Effector CD4-positive, alpha-beta T cell (primary cell): ENCODE data around the gene ROBO1.

ENCODE experiments used
- DNase-seq: peaks from one replicate; pipeline ENCODE4 v3.0.0-alpha.2; 2020

ROBO1 gene

DNA sequence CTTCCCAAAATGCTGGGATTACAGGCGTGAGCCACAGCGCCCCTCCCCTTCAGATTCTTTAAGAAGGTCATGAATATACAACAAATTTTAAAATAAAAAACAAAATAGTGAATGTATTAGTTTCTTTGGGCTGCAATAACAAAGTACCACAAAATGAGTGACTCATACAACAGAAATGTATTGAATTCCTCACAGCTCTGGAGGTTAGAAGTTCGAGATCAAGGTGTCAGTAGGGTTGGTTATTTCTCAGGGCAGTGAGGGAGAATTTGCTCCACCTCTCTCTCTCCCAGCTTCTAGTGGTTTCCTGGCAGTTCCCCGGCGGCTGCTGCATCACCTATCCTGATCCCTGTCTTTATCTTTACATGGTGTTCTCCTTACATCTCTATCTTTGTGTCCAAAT, 804.0 kb downstream of the ROBO1 start:
- DNase-seq, result no peak

DNA sequence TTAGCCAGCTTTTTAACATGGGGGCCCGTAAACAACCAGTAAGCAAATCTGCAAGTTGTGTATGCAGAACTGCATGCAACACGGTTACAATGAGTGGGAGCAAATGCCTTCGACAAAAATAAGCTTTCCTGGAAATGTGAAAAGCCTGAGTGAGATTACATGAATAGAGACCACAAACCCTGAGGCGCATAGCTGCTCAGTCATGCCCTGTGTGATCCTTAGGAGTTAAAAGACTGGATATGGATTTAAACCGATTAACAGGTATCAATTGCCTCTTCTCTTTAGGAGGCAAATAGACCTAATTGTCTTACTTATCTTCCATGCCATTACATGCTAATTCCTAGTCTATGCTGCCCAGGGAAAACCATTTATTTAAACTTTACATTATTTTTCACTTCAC, 810.3 kb downstream of the ROBO1 start:
- DNase-seq, result no peak

DNA sequence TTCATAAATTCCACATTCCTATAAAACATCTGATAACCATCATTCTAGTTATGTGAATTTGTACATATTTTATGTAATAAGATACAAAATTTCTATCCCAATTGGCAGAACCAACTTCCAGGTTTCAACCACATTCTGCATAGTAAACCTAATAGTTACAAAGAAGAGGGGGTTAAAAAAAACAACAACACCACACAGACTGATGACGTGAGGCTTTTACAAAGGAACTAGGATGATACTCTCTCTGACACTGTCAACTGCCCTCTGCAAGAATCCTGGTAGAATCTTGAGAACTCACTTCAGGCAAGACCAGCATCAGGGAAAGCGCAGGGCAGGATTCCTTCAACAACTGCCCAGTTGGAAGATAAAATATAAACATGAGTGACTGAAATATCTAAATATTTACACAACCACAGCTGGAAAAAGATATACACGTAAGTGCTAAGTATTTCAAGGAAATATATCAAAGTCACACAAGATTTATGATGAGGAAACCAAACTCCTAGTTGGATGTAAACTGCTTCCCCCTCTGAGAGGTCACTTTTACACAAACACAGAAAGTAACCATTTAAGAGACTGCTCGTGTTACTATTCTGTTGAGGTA, 816.4 kb downstream of the ROBO1 start:
- DNase-seq, result no peak

- no peak for DNase-seq
These were observed 826.2 kb downstream of the ROBO1 start for GRCh38 chr3:78941587-78941986.

DNA sequence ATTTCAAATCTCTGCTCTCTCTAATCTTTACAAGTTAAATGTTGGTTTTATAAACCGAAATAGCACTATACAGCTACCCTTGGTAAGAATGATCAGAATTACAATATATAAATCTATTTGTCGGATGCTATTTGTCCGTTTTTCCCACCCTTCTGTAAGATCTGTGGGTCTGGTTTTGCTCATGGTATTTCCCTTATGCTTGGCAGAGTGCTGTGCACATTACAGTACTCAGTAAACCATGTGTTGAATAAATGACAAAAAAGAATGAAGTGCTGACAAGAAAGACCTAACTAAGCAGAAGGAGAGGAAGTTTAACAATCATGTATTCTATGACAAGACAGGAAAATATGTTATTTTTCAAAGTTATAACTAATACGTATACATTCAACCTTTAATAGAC, 827.2 kb downstream of the ROBO1 start:
- DNase-seq, result no peak

DNA sequence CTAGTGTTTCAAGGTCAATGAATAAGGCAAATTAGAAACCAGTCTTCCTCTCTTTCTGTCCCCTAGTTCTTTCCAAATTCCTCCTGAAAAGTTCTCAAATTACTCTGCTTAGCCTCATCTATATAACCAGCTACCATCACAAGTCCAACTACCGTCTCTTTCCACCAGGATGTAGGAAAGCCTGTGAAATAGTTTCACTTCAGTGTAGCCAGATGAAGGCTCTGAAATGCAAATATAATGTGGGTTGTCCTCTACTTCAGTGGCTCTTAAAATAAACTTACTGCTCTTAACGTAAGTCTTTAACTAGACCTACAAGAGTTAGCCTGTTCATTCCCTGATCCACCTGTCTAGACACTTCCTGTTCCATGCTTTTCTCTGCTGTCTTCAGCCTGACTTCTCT, 827.7 kb downstream of the ROBO1 start:
- no peak for DNase-seq

GRCh38 chr3:78937475-78937874, 830.3 kb downstream of the ROBO1 start:
- no peak for DNase-seq

- no peak for DNase-seq
These were observed 840.0 kb downstream of the ROBO1 start for GRCh38 chr3:78927759-78928158.

DNA sequence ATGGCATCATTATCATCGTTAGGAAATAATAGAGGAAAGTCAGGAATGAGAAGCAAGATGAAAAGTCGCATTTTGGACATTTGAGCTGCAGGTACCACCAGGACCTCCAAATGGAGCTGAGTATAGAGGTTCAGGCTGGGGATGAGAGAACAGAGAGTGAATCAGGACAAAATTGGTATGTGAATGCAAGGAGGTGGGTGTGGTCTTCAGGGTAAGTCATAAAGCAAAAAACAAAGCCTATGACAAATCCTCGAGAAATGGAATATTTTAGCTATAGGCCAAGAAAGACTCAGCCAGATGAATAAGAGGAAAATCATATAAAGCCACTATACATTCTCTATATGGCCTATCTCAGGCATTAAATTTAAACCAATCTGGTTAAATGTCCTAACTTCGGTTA, 841.3 kb downstream of the ROBO1 start:
- DNase-seq, result no peak

GRCh38 chr3:78924711-78925110, 843.1 kb downstream of the ROBO1 start:
- DNase-seq, result no peak

- DNase-seq, result no peak
These were observed 848.6 kb downstream of the ROBO1 start for GRCh38 chr3:78919021-78919755.

- DNase-seq, result no peak
These were observed 849.3 kb downstream of the ROBO1 start for GRCh38 chr3:78918361-78919020.

- no peak for DNase-seq
These were observed 850.3 kb downstream of the ROBO1 start for GRCh38 chr3:78917536-78917935.

DNA sequence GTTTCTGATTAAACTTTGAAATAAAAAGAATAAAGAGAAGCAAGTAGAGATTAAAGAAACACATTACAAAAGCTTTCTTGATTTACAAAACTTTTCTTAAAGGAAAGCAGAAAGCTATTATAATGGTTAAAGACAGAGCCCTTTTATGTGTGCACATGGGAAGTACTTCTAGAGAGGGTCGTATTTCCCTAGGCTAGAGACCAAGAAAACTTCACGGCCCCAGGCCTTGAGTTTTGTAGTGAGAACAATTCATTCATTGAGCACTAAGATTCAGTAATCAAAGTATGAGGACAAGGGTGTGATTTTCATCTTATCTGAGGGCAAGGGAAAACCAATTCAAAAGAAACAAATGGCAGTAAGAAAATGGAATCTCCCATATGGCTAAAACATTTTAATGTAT, 854.1 kb downstream of the ROBO1 start:
- no peak for DNase-seq

GRCh38 chr3:78912687-78913086, 855.1 kb downstream of the ROBO1 start:
- DNase-seq, result no peak

DNA sequence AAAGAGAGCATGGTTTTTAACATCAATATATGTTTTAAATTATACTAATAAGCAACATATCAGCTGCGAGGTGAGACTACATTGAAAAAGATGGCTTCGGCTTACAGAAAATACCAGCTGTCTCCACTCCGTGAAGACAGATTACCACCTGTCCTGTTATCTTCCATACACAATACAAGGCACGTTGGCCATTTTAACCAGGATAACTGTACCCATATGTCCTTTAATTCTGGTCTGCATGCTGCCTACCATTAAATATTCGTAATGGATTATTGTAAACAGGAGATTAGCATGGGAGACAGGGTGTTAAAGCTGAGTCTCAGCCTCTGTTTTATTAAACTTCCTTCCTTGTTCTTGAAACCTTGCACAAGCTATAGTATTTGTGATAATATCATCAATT, 855.5 kb downstream of the ROBO1 start:
- DNase-seq, result no peak

GRCh38 chr3:78911394-78911793, 856.4 kb downstream of the ROBO1 start:
- no peak for DNase-seq

- DNase-seq, result no peak
These were observed 859.6 kb downstream of the ROBO1 start for GRCh38 chr3:78908236-78908635.

DNA sequence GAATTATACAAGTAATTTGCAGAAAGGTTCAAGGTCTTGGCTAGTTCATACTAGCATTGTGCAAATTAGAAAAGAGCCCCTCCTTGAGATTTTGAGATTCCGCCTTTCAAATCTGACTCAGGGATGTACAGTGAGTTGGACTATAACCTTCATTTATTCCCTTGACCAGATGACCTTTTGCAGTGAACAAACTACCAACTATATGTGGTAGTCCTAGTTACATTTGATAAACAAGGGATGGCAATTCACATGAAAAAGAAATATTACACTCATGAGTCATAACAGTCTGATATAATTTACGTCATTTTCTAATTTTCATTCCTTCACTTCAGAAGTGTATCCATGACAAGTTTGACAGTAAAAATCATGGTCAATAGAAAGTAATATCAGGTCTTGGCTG, 860.4 kb downstream of the ROBO1 start:
- no peak for DNase-seq

- no peak for DNase-seq
These were observed 860.9 kb downstream of the ROBO1 start for GRCh38 chr3:78906930-78907329.

GRCh38 chr3:78906245-78906644, 861.6 kb downstream of the ROBO1 start:
- no peak for DNase-seq

DNA sequence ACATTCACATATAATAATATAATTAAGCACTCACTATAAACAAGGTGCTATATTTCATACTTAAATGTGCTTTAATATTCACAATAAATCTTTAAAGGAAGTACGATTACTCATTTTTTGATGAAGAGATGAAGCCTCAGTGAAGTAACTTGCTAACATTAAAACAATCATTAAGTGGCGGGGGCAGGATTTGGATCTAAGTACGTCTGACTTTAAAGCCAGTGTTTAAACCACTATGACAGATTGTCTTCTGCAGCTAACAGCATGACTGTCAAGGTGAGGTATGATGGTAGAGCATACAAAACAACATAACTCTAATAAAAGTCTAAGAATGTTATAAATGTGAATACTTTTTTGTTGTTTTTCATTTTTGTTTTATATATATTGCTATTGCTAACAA, 862.1 kb downstream of the ROBO1 start:
- no peak for DNase-seq

DNA sequence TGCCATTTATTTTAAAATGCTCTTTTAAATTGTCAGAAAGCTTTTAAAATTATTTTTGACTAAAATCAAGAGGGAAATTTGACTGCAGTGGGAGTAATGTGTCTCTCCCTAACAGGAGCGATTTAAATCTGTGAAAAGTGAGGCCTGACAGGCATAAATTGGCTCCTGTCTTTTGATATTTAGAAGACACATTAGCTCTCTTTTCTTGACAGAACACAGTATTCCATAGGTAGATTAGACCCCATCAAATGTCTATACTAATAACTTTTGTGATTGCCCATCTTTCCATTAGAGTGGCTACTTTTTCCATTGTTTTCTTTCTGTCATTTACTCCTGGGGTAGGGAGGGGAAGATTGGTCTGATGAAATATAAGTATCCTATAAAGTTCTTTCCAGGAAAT, 866.3 kb downstream of the ROBO1 start:
- DNase-seq, result no peak

GRCh38 chr3:78900880-78901279, 866.9 kb downstream of the ROBO1 start:
- no peak for DNase-seq
